GM12872 (cell line): ENCODE results near the gene MYO7A.

Source experiments
- CTCF ChIP-seq: IDR thresholded peaks from 3 replicates; pipeline ENCODE4 v1.5.1; 2011; ENCODE audit warnings: low read depth, mild to moderate bottlenecking, low read length, moderate library complexity; ENCODE audit not compliant: insufficient read depth

The MYO7A gene

GRCh38 chr11:77144857-77145428, 16.9 kb downstream of the MYO7A start:
- no peak for TF ChIP-seq CTCF

GRCh38 chr11:77146261-77147035, 18.4 kb downstream of the MYO7A start:
- no peak for TF ChIP-seq CTCF

- no peak for TF ChIP-seq CTCF
Observed at GRCh38 chr11:77147036-77147315, 18.9 kb downstream of the MYO7A start.

- no peak for TF ChIP-seq CTCF
Observed at GRCh38 chr11:77147668-77148321, 19.7 kb downstream of the MYO7A start.

GRCh38 chr11:77148963-77149715, 21.1 kb downstream of the MYO7A start:
- TF ChIP-seq CTCF = no peak

GRCh38 chr11:77149716-77150392, 21.8 kb downstream of the MYO7A start:
- no peak for TF ChIP-seq CTCF

GRCh38 chr11:77150836-77151235, 22.8 kb downstream of the MYO7A start:
- no peak for TF ChIP-seq CTCF
